Upper lobe of right lung (tissue), 1 donor: ENCODE measurements around the gene ATG4B. TPM values are rescaled to one million over a fixed set of nuclear protein-coding genes. Genes with fewer than 3 reads are reported as not detected.

Source experiments
- ATAC-seq: fragments of 200-7000 bp; cut with Tn5 transposase; one replicate; pipeline ENCODE4 v1.9.1; 2020; ENCODE audit warnings: mild to moderate bottlenecking, moderate library complexity
- DNase-seq: peaks from one replicate; pipeline ENCODE4 v3.0.0-alpha.2; 2020
- H3K27ac ChIP-seq: fragments of 200-600 bp; one replicate; pipeline ENCODE4 v1.8.0; 2022
- H3K27me3 ChIP-seq: fragments of 200-600 bp; one replicate; pipeline ENCODE4 v1.8.0; 2022; ENCODE audit warnings: mild to moderate bottlenecking
- H3K36me3 ChIP-seq: fragments of 200-600 bp; one replicate; pipeline ENCODE4 v1.8.0; 2022
- H3K4me1 ChIP-seq: fragments of 200-600 bp; one replicate; pipeline ENCODE4 v1.8.0; 2022
- H3K4me3 ChIP-seq: fragments of 200-600 bp; one replicate; pipeline ENCODE4 v1.8.0; 2022; ENCODE audit warnings: mild to moderate bottlenecking
- H3K9me3 ChIP-seq: fragments of 200-600 bp; one replicate; pipeline ENCODE4 v1.8.0; 2022
- intact Hi-C: fragments of 100-400 bp; cut with DNase I; formaldehyde crosslinking; loops from one replicate; pipeline ENCODE4 v1.11.0; 2022
- total RNA-seq: library from RNA; stranded (reverse); fragmentation: NEBNext Ultra II Directional; extraction: Animal tissue kit (Norgen Biotek cat#: 25700); gene quantifications from one replicate; pipeline ENCODE4 v1.2.1, GENCODE V29; 2021
- TF ChIP-seq, protein P1 (sequence below): fragments of 200-600 bp; IDR thresholded peaks from one replicate; pipeline ENCODE4 v1.8.0; 2022; ENCODE audit warnings: antibody characterized with exemption
- donor health status: DM: no; HTN: yes; CAD: no; lungs with severe emphysema.

The ATG4B gene
- total RNA-seq, 1 donor from 2014 or later: 72.0 TPM

DNA sequence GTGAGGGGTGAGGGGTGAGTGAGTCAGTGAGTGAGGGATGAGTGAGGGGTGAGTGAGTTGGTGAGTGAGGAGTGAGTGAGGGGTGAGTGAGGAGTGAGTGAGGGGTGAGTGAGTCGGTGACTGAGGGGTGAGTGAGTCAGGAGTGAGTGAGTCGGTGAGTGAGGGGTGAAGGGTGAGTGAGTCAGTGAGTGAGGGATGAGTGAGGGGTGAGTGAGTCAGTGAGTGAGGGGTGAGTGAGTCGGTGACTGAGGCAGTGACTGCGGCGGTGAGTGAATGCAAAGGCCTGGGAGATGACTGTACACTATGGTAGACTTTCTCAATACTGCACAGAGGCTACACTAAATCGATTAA lies 17.1 kb upstream of the ATG4B start:
- TF ChIP-seq, protein P1, sequence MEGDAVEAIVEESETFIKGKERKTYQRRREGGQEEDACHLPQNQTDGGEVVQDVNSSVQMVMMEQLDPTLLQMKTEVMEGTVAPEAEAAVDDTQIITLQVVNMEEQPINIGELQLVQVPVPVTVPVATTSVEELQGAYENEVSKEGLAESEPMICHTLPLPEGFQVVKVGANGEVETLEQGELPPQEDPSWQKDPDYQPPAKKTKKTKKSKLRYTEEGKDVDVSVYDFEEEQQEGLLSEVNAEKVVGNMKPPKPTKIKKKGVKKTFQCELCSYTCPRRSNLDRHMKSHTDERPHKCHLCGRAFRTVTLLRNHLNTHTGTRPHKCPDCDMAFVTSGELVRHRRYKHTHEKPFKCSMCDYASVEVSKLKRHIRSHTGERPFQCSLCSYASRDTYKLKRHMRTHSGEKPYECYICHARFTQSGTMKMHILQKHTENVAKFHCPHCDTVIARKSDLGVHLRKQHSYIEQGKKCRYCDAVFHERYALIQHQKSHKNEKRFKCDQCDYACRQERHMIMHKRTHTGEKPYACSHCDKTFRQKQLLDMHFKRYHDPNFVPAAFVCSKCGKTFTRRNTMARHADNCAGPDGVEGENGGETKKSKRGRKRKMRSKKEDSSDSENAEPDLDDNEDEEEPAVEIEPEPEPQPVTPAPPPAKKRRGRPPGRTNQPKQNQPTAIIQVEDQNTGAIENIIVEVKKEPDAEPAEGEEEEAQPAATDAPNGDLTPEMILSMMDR: no peak
- H3K4me3 ChIP-seq: no peak overlapping the region
- intact Hi-C loops: no loop called here
- H3K27ac ChIP-seq: no peak overlapping the region
- H3K27me3 ChIP-seq: no peaks in the 10 kb centered on the region
- H3K4me1 ChIP-seq: peaks cover 9% of the 10 kb centered on the region
- no peaks in the 10 kb centered on the region for H3K9me3 ChIP-seq
- ATAC-seq (no peak), DNase-seq (no peak)
- H3K36me3 ChIP-seq: no peaks in the 10 kb centered on the region

DNA sequence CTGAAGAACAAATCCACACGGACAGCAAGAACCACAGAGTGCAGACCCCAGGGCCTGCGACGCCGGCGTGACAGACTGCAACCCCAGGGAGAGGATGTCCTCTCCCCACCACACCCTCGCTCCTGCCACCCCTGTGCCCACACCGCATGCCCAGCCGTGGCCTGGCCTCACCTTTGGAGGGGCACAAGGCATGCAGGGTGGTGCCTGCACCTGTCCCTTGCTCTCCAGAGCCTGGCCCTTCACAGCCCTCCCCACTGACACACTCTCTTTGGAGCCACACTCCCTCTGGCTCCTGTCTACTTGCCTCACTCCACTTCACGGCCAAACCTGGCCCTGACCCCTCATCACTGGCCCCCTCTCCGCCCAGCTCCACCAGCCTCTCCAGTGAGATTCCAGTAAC lies 9.8 kb upstream of the ATG4B start:
- TF ChIP-seq, protein P1: no peak
- DNase-seq (no peak), ATAC-seq (peak; percentile 23)
- intact Hi-C loops: no loop called here
- H3K27me3 ChIP-seq: no peaks in the 10 kb centered on the region
- no peaks in the 10 kb centered on the region for H3K4me1 ChIP-seq
- H3K9me3 ChIP-seq: no peaks in the 10 kb centered on the region
- H3K27ac ChIP-seq: no peak overlapping the region
- H3K36me3 ChIP-seq: peaks cover 33% of the 10 kb centered on the region
- no peak overlapping the region for H3K4me3 ChIP-seq

DNA sequence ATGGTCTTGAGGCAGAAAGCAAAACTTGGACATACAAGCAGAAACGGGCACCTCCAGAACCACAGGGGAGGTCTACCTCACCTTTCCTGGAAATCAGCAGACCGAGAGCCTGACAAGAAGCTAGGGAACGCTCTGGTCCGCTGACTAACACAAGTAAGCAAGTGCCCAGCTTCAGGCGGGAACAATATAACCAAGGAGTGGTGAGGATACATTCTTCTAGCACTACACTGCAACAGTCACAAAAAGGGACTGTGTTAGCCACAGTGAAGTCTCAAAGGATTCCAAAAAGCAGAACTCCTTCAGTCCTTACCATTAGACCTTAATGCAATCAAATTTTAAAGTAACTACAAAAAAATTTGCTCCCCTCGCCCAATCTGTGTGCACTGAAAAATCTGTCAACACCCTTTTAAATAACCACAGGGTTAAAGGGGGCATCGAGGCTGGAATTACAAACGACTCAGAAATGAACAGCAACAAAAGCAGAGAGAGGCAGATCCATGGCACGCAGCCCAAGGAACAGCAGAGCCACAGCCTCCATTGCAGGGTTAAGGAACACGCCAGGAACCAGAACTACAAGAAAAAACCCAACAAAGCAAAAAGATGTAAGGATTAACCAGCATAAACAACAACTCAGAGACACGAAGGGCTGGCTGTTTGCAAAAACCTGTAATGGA lies 7.6 kb upstream of the ATG4B start:
- intact Hi-C loops: no loop called here
- DNase-seq: no peak
- H3K9me3 ChIP-seq: no peaks in the 10 kb centered on the region
- H3K4me3 ChIP-seq: no peak overlapping the region
- peaks cover 43% of the 10 kb centered on the region for H3K36me3 ChIP-seq
- no peak for ATAC-seq
- H3K27ac ChIP-seq: peak overlapping the region; percentile 30
- no peaks in the 10 kb centered on the region for H3K27me3 ChIP-seq
- TF ChIP-seq, protein P1: no peak
- peaks cover 3% of the 10 kb centered on the region for H3K4me1 ChIP-seq

DNA sequence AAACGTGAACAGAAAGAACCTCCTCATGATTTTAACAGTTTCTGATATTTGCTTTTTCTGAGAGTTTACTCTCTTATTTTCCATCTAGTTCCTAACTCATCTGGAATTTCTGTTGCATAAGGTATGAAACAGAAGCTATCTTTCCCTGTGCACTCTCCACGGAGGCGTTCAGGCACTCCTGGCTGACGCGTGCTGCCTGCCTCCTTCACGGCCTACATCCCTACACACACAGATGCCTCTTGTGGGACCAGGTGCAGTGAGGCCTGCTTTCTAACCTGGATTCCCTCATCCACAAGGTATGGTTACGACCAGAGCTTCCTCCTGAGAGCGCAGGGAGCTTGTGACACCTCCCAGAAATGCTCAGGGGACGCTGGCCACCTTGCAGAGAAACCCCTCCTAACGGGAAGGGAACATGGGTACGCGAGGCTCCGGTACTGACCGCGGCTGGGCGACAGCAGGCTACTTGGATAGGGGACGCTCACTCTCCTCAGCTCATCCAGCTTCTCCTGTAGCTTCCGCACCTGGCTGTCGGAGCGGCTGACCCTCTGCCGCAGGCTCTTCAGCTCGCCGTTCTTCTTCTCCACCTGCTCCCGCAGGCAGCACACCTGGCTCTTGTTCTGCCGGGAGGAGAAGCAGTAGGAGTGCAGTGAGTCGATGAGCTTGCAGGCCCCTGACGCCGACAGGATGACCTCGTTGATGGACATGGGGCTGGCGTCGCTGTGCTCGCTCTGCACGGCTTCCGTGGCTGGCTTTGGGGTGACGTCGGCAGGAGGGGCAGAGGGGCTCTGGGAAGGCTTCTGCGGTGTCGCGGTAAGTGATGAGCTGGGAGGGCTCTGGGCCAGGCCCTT lies 4.8 kb upstream of the ATG4B start:
- peaks cover 36% of the 10 kb centered on the region for H3K36me3 ChIP-seq
- H3K4me3 ChIP-seq: no peak overlapping the region
- H3K4me1 ChIP-seq: peaks cover 13% of the 10 kb centered on the region
- H3K27me3 ChIP-seq: no peaks in the 10 kb centered on the region
- no peak overlapping the region for H3K27ac ChIP-seq
- DNase-seq (no peak), ATAC-seq (no peak)
- intact Hi-C loops: no loop called here
- TF ChIP-seq, protein P1: no peak
- H3K9me3 ChIP-seq: no peaks in the 10 kb centered on the region

DNA sequence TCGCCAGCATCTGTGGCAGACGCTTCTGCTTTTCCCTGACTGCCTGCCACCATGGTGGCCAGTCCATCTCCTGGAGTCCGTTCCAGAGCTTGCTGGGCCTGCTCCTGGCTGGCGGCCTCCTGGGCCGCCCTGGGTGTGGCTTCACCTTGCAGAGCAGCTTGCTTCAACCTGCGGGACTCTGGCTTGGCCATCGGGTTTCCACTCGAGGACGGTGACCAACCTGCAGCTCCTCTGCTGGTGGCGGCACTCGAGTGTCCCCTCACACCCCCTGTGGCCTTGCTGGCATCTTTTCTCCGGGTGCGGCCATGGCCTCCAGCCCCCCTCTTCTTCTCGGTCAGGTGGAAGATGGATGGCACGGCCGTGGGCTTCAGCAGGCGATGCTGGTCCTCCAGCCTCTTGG lies 3.9 kb upstream of the ATG4B start:
- peaks cover 36% of the 10 kb centered on the region for H3K36me3 ChIP-seq
- H3K9me3 ChIP-seq: no peaks in the 10 kb centered on the region
- H3K27ac ChIP-seq: no peak overlapping the region
- DNase-seq: no peak
- no peaks in the 10 kb centered on the region for H3K27me3 ChIP-seq
- peaks cover 18% of the 10 kb centered on the region for H3K4me1 ChIP-seq
- intact Hi-C loops: no loop called here
- TF ChIP-seq, protein P1: no peak
- ATAC-seq: no peak
- H3K4me3 ChIP-seq: no peak overlapping the region
